ENCODE results near the gene NRCAM.

Gene NRCAM

DNA sequence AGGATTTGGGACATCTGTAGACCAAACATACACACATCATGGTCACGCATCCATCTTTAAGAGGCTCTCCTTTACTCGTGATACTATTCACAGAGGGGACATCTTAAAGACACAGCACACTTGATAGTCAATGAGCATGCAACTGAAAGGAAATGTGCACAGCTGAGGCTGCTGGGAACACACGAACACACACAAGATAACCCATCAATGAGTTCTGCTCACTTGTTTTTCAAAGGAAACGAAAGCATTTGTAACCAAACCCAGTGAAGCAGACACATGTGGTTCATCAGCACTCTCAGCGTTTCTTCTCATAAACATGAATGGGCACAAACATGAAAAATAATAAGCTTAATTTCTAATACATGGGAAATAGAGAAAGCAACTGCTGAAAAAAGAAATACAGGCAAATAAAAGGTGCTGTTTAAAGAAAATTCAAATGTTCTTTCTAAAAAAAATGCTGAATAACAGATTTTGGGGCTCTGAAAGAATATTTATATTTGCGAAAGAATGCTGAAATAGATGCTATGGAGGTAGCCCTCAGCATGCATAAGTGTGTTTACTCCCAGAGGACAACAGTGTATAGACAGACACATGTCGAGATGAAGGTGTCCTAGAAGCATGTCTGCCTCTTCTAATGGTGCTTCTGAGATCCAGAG, 266.4 kb downstream of the NRCAM start:
- Mint-ChIP-seq H3K36me3 (no peaks in the 10 kb centered on the region), H3K27me3 (peaks cover 14% of the 10 kb centered on the region), H3K4me3 (no peak overlapping the region), H3K27ac (no peak overlapping the region), H3K9me3 (peaks cover 3% of the 10 kb centered on the region), H3K4me1 (peaks cover 20% of the 10 kb centered on the region)
- peak; percentile 82 for ATAC-seq

DNA sequence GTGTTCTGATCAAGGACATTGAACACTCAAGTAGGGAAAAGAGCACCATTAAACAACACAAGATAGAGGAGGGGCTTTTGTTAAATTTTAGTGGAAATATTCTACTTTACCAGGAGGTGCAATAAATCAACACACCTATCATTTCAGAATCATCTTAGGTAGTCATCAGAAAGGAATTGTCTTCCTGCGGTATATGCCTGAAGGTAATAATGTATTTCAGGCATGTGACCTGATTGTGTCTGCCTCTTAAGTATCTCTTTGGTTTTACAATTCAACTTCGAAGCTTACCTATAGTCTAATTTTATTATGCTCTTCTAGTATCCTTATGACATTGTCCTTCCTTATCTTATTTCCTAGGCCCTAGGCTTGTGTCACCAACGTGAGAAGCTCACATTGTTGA, 267.5 kb downstream of the NRCAM start:
- H3K4me3 Mint-ChIP-seq, result no peak overlapping the region
- H3K9me3 Mint-ChIP-seq, result peaks cover 3% of the 10 kb centered on the region
- H3K27me3 Mint-ChIP-seq, result peaks cover 14% of the 10 kb centered on the region
- peaks cover 13% of the 10 kb centered on the region for H3K4me1 Mint-ChIP-seq
- no peak for ATAC-seq
- no peaks in the 10 kb centered on the region for H3K36me3 Mint-ChIP-seq
- H3K27ac Mint-ChIP-seq, result no peak overlapping the region

DNA sequence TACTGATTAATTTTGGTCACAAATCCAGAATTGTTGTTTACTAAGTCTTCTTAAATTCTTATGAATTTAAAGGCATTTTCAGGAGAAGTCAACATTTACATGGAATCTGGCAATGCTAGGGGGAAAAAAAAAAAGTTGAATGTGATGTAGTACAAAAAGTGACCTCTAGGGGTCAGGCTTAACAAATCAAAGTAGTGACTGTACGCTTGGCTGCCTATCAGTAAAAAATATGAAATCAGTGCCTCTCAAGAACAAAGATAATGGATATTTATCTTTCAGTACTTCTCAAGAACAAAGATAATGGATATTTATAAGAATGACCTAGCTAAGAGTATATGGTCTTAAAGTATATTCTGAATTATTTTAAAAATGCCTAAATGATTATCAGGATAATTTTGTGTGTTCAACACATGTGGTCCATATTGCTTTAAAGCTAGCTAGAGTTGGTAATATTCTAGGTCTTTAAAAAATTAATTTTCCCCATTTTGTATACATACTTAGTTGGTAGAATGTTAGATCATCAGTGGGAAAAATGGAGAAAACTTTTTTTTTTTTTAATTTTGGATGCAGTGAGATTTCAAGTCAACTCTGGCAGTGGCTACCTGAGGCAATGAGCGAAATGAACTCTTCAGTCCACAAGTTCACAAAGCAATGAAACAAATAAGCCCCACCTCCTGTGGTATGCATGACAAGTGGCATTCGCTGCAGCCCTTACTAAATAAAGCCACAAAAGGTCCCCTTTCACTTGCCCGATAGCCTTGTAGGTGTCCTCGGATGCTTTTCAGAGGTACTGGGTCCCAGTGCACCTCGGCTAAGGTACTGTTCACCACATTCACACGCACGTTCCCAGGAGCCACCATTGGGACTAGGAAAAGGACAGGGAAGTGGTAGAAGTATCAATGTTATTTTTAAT, 274.9 kb downstream of the NRCAM start:
- ATAC-seq, result no peak
- Mint-ChIP-seq H3K9me3 (no peaks in the 10 kb centered on the region), H3K36me3 (no peaks in the 10 kb centered on the region), H3K27ac (no peak overlapping the region), H3K4me3 (no peak overlapping the region), H3K4me1 (no peaks in the 10 kb centered on the region), H3K27me3 (peaks cover 11% of the 10 kb centered on the region)

- peaks cover 22% of the 10 kb centered on the region for H3K27me3 Mint-ChIP-seq
- H3K27ac Mint-ChIP-seq, result no peak overlapping the region
- ATAC-seq, result no peak
- no peaks in the 10 kb centered on the region for H3K4me1 Mint-ChIP-seq
- H3K4me3 Mint-ChIP-seq, result no peak overlapping the region
- H3K36me3 Mint-ChIP-seq, result no peaks in the 10 kb centered on the region
- no peaks in the 10 kb centered on the region for H3K9me3 Mint-ChIP-seq
Observed at GRCh38 chr7:108178398-108178797, 277.8 kb downstream of the NRCAM start.

DNA sequence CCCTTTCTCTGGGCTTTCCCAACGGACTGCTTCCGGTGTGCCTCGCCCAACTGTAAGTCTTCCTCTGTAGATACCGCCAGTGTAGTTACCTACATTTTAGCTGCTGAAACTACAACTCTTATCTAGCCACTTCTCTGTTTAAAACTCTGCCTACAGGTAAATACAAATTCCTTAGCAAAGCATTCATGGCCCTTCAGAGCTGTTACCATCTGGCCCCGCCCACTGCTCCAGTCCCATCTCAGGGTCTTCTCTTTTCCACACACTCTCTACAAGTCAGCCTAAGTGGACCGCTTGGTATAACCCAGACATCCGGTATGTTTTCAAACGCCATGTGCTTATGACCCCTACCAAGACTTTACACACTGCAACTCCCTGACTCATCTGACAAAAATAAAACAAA, 285.1 kb downstream of the NRCAM start:
- Mint-ChIP-seq H3K27ac (no peak overlapping the region), H3K36me3 (no peaks in the 10 kb centered on the region), H3K9me3 (no peaks in the 10 kb centered on the region), H3K4me1 (no peaks in the 10 kb centered on the region), H3K4me3 (no peak overlapping the region), H3K27me3 (peaks cover 9% of the 10 kb centered on the region)
- ATAC-seq, result no peak

DNA sequence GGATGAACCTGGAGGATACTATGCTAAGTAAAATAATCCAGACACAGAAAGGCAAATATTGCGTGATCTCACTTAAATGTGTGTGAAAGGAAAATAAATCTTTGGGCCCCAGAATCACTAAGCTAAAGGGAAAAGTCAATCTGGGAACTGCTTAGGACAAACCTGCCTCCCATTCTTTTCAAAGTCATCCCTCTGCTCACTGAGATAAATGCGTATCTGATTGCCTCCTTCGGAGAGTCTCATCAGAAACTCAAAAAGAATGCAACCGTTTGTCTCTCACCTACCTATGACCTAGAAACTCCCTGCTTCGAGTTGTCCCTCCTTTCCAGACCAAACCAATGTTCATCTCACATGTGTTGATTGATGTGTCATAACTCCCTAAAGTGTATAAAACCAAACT, 286.0 kb downstream of the NRCAM start:
- Mint-ChIP-seq H3K36me3 (no peaks in the 10 kb centered on the region), H3K9me3 (no peaks in the 10 kb centered on the region), H3K27me3 (peaks cover 9% of the 10 kb centered on the region), H3K4me1 (no peaks in the 10 kb centered on the region), H3K27ac (no peak overlapping the region), H3K4me3 (no peak overlapping the region)
- no peak for ATAC-seq

DNA sequence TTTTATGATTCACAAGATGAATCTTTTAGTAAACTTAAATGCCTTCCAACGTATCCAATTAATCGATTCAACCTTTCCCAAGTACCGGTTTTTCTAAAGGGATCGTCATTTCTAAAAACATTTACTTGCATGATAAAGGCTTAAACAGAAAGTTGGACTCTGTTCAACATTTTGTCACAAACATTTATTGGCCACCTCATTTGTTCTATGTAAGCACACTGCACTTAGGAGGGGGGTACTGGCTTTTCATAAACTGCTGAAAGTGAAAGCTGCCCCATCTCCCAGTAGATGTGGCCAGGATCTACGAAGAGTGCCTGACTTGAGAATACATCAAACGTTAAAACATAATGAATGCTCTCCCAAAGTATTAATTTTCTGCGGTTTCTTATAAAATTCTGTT, 288.8 kb downstream of the NRCAM start:
- no peak overlapping the region for H3K4me3 Mint-ChIP-seq
- no peaks in the 10 kb centered on the region for H3K36me3 Mint-ChIP-seq
- ATAC-seq, result no peak
- H3K4me1 Mint-ChIP-seq, result no peaks in the 10 kb centered on the region
- peaks cover 3% of the 10 kb centered on the region for H3K9me3 Mint-ChIP-seq
- H3K27ac Mint-ChIP-seq, result no peak overlapping the region
- H3K27me3 Mint-ChIP-seq, result no peaks in the 10 kb centered on the region

DNA sequence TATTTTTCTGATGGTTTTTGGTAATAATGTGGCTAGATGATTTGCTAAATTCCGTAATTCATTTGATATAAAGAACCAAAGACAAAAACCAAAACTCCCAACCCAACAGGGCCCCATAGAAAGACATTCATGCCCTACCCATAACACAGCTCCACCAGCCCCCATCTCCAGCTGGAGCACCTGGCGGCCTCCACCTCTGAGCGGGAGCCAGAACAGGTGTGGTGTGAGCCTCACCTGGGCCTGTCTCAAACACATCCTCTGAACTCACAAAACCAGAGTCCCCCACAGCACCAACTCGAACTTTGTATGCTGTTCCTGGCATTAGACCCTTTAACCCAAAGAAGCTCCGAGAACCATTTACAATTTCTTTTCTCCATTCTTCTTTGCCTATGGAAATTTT, 289.5 kb downstream of the NRCAM start:
- Mint-ChIP-seq H3K9me3 (peaks cover 3% of the 10 kb centered on the region), H3K4me3 (no peak overlapping the region), H3K4me1 (no peaks in the 10 kb centered on the region), H3K36me3 (no peaks in the 10 kb centered on the region), H3K27me3 (no peaks in the 10 kb centered on the region), H3K27ac (no peak overlapping the region)
- no peak for ATAC-seq

DNA sequence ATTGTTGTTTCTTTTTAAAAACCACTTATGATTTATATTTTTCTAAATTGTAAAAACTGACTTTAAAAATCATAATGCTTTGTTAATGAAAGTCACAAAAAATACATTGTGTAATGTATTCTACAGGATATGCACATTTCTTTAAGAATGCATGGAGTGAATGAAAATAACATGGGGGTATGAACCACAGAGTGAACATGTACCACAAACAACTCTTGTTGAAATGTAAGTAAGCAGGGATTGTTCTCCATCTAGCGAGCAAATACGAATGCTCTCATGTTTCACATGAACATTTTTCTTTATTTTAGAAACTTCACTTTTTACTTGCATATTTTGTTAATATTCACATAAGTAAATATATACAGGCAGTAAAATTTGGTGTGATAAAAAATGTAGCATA, 290.5 kb downstream of the NRCAM start:
- Mint-ChIP-seq H3K4me1 (no peaks in the 10 kb centered on the region), H3K27ac (no peak overlapping the region), H3K36me3 (no peaks in the 10 kb centered on the region), H3K9me3 (peaks cover 3% of the 10 kb centered on the region), H3K4me3 (no peak overlapping the region), H3K27me3 (no peaks in the 10 kb centered on the region)
- ATAC-seq, result no peak

GRCh38 chr7:108164946-108165345, 291.3 kb downstream of the NRCAM start:
- no peaks in the 10 kb centered on the region for H3K27me3 Mint-ChIP-seq
- no peak overlapping the region for H3K4me3 Mint-ChIP-seq
- no peaks in the 10 kb centered on the region for H3K36me3 Mint-ChIP-seq
- no peak for ATAC-seq
- no peak overlapping the region for H3K27ac Mint-ChIP-seq
- H3K4me1 Mint-ChIP-seq, result no peaks in the 10 kb centered on the region
- peaks cover 3% of the 10 kb centered on the region for H3K9me3 Mint-ChIP-seq

GRCh38 chr7:108164342-108164741, 291.9 kb downstream of the NRCAM start:
- H3K27ac Mint-ChIP-seq, result no peak overlapping the region
- no peak for ATAC-seq
- H3K36me3 Mint-ChIP-seq, result no peaks in the 10 kb centered on the region
- no peaks in the 10 kb centered on the region for H3K4me1 Mint-ChIP-seq
- no peak overlapping the region for H3K4me3 Mint-ChIP-seq
- no peaks in the 10 kb centered on the region for H3K27me3 Mint-ChIP-seq
- peaks cover 3% of the 10 kb centered on the region for H3K9me3 Mint-ChIP-seq

DNA sequence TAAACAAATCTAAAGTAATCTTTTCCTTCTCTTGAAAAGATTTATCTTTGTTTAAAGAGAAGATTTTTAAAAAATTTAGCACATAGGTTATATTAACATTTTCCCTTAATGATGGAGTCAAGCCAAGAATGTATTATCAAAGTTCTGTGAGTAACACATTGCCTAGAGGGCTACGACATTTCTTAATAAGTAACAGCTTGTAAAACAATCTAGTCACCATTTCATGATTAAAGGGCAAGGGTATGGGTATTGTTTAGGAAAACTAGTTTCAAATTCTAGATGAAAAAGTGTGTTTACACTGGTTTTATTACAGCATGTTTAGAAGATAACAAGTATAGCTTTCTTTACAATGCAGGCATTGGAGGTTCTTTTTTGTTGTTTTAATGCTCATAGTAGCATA, 297.5 kb downstream of the NRCAM start:
- Mint-ChIP-seq H3K9me3 (peaks cover 3% of the 10 kb centered on the region), H3K4me1 (no peaks in the 10 kb centered on the region), H3K36me3 (no peaks in the 10 kb centered on the region), H3K27ac (no peak overlapping the region), H3K27me3 (peaks cover 9% of the 10 kb centered on the region), H3K4me3 (no peak overlapping the region)
- ATAC-seq, result no peak

- H3K27ac Mint-ChIP-seq, result no peak overlapping the region
- H3K4me3 Mint-ChIP-seq, result no peak overlapping the region
- H3K9me3 Mint-ChIP-seq, result no peaks in the 10 kb centered on the region
- no peaks in the 10 kb centered on the region for H3K4me1 Mint-ChIP-seq
- no peaks in the 10 kb centered on the region for H3K36me3 Mint-ChIP-seq
- H3K27me3 Mint-ChIP-seq, result peaks cover 9% of the 10 kb centered on the region
- no peak for ATAC-seq
Observed at GRCh38 chr7:108157606-108158335, 298.5 kb downstream of the NRCAM start.

DNA sequence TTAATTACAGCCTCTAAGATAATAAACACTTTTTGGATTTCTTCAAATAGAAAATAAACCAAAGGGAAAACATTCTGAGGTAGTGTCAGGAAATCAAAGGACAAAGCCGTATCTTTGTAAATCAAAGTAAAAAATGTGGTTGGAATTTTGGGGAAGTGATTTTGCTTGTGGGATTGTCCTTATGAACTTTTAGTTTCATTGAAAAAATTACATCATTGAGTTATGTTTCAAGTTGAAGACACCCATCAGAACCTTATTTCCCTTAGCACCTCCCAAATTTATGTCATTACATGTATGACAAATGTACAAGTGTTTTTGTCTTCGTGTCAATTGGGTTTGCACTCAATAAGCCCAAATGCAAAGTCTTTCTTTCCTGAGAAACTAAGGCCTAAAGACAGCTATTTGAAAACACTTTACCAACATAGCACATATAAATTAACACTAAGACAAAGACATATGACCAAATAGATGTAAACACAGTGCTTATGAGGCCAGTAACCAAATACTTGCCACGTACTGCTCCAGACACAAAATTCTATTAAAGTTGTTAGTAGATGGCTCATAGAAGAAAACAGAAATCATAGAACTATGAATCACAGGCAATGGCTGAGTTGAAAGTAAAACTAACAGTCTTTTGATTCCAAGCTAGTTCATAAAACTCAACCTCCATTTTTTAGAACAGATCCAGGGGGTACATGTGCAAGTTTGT, 299.2 kb downstream of the NRCAM start:
- no peaks in the 10 kb centered on the region for H3K9me3 Mint-ChIP-seq
- no peak overlapping the region for H3K4me3 Mint-ChIP-seq
- no peaks in the 10 kb centered on the region for H3K4me1 Mint-ChIP-seq
- no peak for ATAC-seq
- peaks cover 9% of the 10 kb centered on the region for H3K27me3 Mint-ChIP-seq
- no peak overlapping the region for H3K27ac Mint-ChIP-seq
- no peaks in the 10 kb centered on the region for H3K36me3 Mint-ChIP-seq

DNA sequence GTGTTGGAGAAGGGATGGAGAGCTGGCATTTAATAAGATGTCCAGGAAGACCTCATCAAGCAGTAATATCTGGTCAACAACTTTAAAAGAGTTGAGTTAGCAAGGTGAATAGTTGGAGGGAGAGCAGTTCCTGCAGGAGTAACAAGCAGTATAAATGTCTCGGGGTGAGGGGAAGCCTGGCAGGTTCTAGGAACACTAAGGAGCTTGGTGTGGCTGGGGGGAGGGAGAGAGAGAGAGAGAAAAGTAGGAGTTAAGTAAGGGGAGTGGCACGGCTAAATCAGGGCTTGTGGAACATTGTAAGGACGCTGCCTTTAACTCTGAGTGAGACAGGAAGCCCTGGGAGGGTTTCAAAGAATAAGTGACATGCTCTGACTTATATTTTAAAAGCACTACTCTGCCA, 304.0 kb downstream of the NRCAM start:
- Mint-ChIP-seq H3K9me3 (no peaks in the 10 kb centered on the region), H3K4me3 (no peak overlapping the region), H3K27ac (no peak overlapping the region), H3K4me1 (no peaks in the 10 kb centered on the region), H3K27me3 (peaks cover 9% of the 10 kb centered on the region), H3K36me3 (no peaks in the 10 kb centered on the region)
- no peak for ATAC-seq
